Calu3 (cell line): ENCODE results near the gene DNAJC25. TPM values are rescaled to one million over a fixed set of nuclear protein-coding genes. Genes with fewer than 3 reads are reported as not detected.
"Not testable (repeated sequence)": the region's sequence is repeated elsewhere in the genome, so short reads cannot be mapped to it uniquely, and the experiment has no call there.

Experiments used
- BruUV-seq: library from RNA; stranded (reverse); fragments of 400-500 nt; replicated peaks from 2 replicates; lab custom pipeline; 2021; lab: Mats Ljungman, UMichigan
- CTCF ChIA-PET: fragments of 300-600 bp; sonication (Branson Sonifier 250); formaldehyde crosslinking; loops from one replicate; lab custom pipeline; 2022; ENCODE audit warnings: antibody characterized with exemption; lab: Charles Lee
- DNase-seq: peaks from one replicate; pipeline ENCODE4 v3.0.0; 2022
- H3K27ac Mint-ChIP-seq: one replicate; pipeline ENCODE4 v1.8.0; 2022; ENCODE audit warnings: mixed read lengths; ENCODE audit not compliant: unreplicated experiment
- H3K27me3 Mint-ChIP-seq: one replicate; pipeline ENCODE4 v1.8.0; 2022; ENCODE audit warnings: mixed read lengths; ENCODE audit not compliant: unreplicated experiment
- H3K36me3 Mint-ChIP-seq: one replicate; pipeline ENCODE4 v1.8.0; 2022; ENCODE audit warnings: mild to moderate bottlenecking, moderate library complexity, mixed read lengths; ENCODE audit not compliant: insufficient read depth, unreplicated experiment
- H3K4me1 Mint-ChIP-seq: one replicate; pipeline ENCODE4 v1.8.0; 2022; ENCODE audit warnings: mild to moderate bottlenecking, low read depth, mixed read lengths; ENCODE audit not compliant: unreplicated experiment
- H3K4me3 Mint-ChIP-seq: one replicate; pipeline ENCODE4 v1.8.0; 2022; ENCODE audit warnings: mild to moderate bottlenecking, low read depth, moderate library complexity, mixed read lengths; ENCODE audit not compliant: unreplicated experiment
- H3K9me3 Mint-ChIP-seq: one replicate; pipeline ENCODE4 v1.8.0; 2022; ENCODE audit warnings: low read depth, mixed read lengths; ENCODE audit not compliant: unreplicated experiment
- intact Hi-C: fragments of 100-400 bp; cut with micrococcal nuclease; formaldehyde crosslinking; loops from one replicate; pipeline ENCODE4 v1.10.0; 2022; ENCODE audit not compliant: unreplicated experiment
- total RNA-seq: library from RNA; stranded (reverse); gene quantifications from 2 replicates; pipeline ENCODE4 v1.2.3, GENCODE V29; 2022
- TF ChIP-seq, protein P1 (sequence below): fragments of 200-600 bp; IDR thresholded peaks from one replicate; pipeline ENCODE4 v1.8.0; 2022; ENCODE audit warnings: antibody characterized with exemption; ENCODE audit not compliant: unreplicated experiment

Gene DNAJC25
- total RNA-seq, 1 experiment from 2014 or later: 6.3 TPM

DNA sequence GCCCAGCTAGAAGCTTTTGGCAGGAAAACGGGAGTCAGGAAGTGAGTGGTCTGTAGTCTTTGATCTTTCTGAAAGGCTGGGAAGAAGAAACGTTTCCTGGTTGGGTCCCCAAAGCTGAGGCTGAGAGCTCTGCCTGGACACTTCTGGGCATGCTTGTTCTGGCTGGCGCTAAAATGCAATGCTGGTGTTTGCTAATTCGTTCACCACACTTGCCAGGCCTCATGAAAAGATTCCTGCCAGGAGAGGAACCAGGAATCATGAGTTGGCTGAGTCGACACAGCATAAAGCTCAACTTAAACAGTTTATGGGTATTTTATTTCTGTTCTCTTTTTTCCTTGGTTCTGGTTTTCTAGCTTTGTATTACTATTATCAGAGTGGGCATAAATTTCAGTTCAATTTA lies 21.0 kb upstream of the DNAJC25 start:
- no TSS peak for BruUV-seq
- Mint-ChIP-seq H3K4me3 (no peak overlapping the region), H3K27me3 (no peaks in the 10 kb centered on the region), H3K4me1 (peaks cover 17% of the 10 kb centered on the region), H3K9me3 (no peaks in the 10 kb centered on the region), H3K36me3 (no peaks in the 10 kb centered on the region), H3K27ac (no peak overlapping the region)
- intact Hi-C loops: no loop called here
- CTCF ChIA-PET: interaction anchor here (0.9 kb wide), 1 partner anchor 12 kb away, joined by 3 read pairs; no protein-coding TSS in a partner anchor
- TF ChIP-seq, protein P1, sequence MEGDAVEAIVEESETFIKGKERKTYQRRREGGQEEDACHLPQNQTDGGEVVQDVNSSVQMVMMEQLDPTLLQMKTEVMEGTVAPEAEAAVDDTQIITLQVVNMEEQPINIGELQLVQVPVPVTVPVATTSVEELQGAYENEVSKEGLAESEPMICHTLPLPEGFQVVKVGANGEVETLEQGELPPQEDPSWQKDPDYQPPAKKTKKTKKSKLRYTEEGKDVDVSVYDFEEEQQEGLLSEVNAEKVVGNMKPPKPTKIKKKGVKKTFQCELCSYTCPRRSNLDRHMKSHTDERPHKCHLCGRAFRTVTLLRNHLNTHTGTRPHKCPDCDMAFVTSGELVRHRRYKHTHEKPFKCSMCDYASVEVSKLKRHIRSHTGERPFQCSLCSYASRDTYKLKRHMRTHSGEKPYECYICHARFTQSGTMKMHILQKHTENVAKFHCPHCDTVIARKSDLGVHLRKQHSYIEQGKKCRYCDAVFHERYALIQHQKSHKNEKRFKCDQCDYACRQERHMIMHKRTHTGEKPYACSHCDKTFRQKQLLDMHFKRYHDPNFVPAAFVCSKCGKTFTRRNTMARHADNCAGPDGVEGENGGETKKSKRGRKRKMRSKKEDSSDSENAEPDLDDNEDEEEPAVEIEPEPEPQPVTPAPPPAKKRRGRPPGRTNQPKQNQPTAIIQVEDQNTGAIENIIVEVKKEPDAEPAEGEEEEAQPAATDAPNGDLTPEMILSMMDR: no peak
- no peak for DNase-seq

DNA sequence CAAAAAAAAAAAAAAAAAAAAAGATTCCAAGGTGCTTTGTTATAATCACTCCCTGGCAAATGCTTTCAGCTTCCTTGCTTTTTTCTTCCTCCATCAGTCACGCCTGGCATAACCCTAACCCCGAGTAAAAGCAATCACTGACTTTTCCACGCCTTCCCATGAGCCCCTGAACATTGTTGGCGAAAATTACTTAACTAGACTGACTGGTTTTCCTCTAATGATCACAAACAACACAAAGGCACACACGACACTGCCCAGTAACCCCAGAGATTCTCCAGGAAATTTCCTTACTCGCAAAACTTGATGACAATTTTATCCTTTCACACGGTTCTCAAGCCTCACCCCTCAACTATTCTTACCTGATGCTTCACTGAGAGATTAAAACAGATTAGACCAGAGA lies 20.3 kb upstream of the DNAJC25 start:
- Mint-ChIP-seq H3K36me3 (no peaks in the 10 kb centered on the region), H3K27ac (no peak overlapping the region), H3K4me1 (peaks cover 11% of the 10 kb centered on the region), H3K27me3 (no peaks in the 10 kb centered on the region), H3K4me3 (no peak overlapping the region), H3K9me3 (no peaks in the 10 kb centered on the region)
- DNase-seq: no peak
- no TSS peak for BruUV-seq
- CTCF ChIA-PET: interaction anchor here (0.9 kb wide), 1 partner anchor 11 kb away, joined by 3 read pairs; no protein-coding TSS in a partner anchor
- TF ChIP-seq, protein P1: no peak
- intact Hi-C loops: no loop called here

DNA sequence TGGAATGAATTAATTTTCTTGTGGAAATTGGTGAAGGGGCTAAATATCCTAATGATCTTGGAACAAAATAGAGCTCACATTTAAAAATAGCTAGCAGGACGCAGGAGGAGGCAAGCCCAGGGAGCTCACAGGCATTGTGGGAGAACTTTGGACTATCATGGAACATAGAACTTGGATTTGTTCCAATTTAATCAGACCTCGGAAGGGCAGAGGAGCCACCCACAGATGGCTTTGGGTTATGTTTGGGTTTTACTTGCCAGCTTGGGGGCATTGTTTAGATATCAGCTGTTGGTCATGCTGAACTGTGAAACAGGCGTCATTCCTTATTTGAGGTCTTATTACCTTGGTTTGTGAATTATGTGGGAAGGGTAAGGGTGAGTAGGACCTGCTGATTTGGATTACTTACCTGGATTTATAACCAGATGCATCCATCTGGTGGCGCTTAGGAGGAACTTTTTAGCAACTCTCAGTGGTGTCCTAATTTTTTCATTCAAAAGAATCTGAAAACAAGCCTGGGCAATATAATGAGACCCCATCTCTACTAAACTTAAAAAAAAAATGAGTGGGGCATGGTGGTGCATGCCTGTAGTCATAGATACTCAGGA lies 17.6 kb upstream of the DNAJC25 start:
- DNase-seq: no peak
- Mint-ChIP-seq H3K36me3 (no peaks in the 10 kb centered on the region), H3K4me3 (no peak overlapping the region), H3K27ac (no peak overlapping the region), H3K9me3 (no peaks in the 10 kb centered on the region), H3K27me3 (no peaks in the 10 kb centered on the region), H3K4me1 (peaks cover 11% of the 10 kb centered on the region)
- intact Hi-C loops: no loop called here
- no TSS peak for BruUV-seq
- TF ChIP-seq, protein P1: no peak
- CTCF ChIA-PET: interaction anchor here (0.7 to 1.0 kb wide), 2 partner anchors 9 to 41 kb away, joined by 3 to 8 read pairs; no protein-coding TSS in a partner anchor

DNA sequence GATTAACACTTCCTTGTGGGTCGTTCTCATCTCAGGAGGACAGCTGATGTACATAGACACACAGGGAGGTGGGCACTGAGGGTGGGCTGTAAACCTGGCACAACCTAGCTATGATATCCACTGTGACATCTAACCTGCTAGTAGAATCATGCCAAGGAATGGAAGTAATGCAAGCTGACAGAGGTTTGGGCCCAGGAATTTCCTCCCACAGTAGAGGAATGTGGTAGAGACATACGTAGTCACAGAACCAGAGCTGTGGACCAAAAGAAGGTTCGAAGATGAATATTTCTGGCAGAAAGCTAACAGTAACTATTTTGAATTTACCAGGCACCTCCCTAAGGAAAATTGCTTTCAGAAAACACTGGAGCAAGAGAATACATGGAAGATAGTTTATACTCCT lies 15.2 kb upstream of the DNAJC25 start:
- CTCF ChIA-PET: interaction anchor here (1.2 kb wide), 1 partner anchor 10 kb away, joined by 7 read pairs; no protein-coding TSS in a partner anchor
- Mint-ChIP-seq H3K4me1 (peaks cover 11% of the 10 kb centered on the region), H3K27ac (no peak overlapping the region), H3K9me3 (no peaks in the 10 kb centered on the region), H3K27me3 (no peaks in the 10 kb centered on the region), H3K4me3 (no peak overlapping the region), H3K36me3 (no peaks in the 10 kb centered on the region)
- DNase-seq: no peak
- no TSS peak for BruUV-seq
- TF ChIP-seq, protein P1: no peak
- intact Hi-C loops: no loop called here

DNA sequence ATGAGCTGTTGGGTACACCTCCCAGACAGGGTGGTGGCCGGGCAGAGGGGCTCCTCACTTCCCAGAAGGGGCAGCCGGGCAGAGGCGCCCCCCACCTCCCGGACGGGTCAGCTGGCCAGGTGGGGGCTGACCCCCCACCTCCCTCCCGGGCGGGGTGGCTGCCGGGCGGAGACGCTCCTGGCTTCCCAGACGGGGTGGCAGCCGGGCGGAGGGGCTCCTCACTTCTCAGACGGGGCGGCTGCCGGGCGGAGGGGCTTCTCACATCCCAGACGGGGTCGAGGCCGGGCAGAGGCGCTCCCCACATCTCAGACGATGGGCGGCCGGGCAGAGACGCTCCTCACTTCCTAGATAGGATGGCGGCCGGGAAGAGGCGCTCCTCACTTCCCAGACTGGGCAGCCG lies 13.8 kb upstream of the DNAJC25 start:
- H3K4me1 Mint-ChIP-seq: peaks cover 11% of the 10 kb centered on the region
- H3K4me3 Mint-ChIP-seq, H3K9me3 Mint-ChIP-seq, H3K27ac Mint-ChIP-seq, BruUV-seq, H3K27me3 Mint-ChIP-seq, intact Hi-C loops, H3K36me3 Mint-ChIP-seq, CTCF ChIA-PET, DNase-seq: not testable (repeated sequence)
